Measurements from ENCODE around the gene SPINT3.
A peak's percentile ranks its signal among the peaks of the same experiment; 100 is the strongest.
"Not testable (repeated sequence)": the region's sequence is repeated elsewhere in the genome, so short reads cannot be mapped to it uniquely, and the experiment has no call there.

SPINT3 gene

DNA sequence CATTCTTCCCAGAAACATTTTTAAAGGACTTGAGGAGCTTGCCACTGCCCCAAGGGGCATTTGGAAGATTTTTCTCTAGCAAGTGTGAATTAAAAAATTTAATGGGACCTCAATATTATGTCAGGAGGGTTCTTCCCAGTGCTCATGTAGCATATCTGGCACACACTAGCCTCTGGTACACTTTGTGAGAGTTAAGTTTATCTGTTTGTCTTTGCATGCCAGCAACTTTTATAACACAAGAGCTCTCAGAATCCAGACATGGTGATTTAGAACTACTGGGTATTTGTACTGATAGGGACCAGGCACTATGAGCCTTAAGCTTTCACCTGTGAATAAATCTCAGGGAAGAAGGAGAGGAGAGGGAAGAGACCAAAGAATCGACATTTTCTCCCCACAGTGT, 12.9 kb downstream of the SPINT3 start:
- DNase-seq (ENCODE audit: low read depth in 2 of 2): no peak

DNA sequence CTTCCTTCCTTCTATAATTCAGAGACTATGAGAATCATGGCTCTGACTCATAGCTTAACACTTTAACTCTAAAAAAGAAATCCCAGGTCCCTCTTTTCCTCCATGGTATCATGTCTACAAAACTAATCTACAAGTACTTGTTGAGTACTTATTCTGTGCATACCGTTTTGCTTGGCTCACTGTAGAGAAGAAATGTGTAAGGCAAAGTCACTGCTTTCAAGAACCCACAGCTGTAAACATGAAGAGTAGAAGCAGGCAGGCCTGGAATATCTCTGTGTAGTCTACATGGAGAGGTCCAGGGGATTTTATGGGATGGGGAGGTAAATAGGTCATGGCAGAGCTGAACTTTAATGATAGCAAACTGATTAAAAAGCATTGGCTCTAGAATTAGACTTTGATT, 13.8 kb downstream of the SPINT3 start:
- no peak for DNase-seq (ENCODE audit: low read depth in 2 of 2)

DNA sequence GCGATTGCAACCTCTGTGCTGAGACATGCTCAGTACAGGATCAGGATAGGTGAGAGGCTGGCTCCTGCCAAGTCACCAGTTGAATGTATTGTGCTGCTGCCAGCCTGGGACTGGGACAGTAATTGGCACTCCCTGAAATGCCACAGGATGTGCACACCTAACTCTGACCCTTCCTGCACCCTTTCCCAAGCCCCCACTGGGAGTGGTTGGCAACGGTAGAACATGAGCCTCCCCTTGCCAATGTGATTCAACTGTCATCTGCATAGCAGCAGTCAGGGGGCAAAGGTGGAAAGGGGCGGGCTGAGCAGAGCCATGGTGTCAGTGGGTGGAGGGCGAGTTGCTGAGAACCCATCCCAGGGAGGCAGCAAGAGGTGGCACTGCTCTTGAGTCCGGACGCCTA, 15.4 kb downstream of the SPINT3 start:
- DNase-seq (ENCODE audit: low read depth in 2 of 2): no peak

DNA sequence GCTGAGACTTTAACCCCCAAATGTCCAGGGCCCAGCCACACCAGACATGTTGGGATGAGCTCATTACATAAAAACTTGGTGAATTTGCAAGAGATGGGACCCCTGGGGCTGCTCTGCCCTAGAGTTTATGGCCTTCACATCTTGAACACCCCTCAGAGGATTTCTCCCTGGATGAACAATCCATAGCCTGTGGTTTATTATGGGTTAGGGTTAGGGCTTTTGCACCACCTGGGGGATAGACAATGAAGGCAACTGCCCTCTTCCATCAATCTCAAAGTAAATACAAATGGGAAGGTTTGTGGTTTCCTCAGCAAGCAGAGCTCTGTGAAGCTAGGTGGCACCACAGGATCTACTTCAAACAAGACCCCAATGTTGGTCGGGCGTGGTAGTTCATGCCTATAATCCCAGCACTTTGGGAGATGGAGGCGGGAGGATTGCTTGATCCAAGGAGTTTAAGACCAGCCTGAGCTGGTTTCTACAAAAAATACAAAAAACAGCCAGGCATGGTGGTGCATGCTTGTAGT, 17.4 kb downstream of the SPINT3 start:
- DNase-seq (ENCODE audit: low read depth in 2 of 2): no peak

DNA sequence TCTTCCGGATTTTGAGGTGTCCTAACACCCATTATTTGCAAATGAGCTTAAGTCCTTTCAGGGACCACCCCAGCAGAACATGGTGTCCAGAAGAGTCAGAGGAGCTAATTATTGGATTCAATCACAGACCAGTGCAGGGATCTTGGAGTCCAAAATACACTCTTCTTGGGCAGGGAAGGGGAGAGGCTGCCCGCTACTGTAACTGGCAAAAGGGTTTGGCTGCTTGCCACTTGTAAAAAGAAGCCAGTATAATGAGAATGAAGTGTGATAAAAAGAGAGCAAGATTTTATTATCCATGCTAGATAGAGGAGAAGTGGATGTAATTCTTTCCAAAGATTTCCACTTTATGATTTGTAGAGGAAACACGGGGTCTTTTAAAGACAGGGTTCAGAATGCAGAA, 19.3 kb downstream of the SPINT3 start:
- no peak for DNase-seq (ENCODE audit: low read depth in 2 of 2)

DNA sequence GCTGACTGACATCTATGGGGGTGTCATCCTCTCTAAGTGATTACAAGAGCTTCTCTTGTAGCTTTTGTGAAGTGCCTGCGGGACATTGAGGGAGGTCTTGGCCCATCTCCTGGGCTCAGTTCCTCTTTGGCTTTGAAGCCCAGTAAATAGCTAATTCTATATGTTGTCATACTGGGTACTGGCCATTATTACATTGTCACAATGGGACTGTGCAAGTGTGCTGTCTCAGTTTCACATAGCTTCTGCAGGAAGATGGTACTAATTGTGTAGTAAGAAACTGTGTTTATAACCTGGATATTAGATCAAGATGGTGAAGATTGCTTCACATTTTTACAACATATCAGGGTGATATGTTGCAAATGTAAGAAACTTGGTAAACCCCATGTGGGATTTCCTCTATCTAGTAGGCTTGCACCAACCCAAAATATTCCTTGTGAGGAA, 19.9 kb downstream of the SPINT3 start:
- DNase-seq (ENCODE audit: low read depth in 2 of 2): no peak

DNA sequence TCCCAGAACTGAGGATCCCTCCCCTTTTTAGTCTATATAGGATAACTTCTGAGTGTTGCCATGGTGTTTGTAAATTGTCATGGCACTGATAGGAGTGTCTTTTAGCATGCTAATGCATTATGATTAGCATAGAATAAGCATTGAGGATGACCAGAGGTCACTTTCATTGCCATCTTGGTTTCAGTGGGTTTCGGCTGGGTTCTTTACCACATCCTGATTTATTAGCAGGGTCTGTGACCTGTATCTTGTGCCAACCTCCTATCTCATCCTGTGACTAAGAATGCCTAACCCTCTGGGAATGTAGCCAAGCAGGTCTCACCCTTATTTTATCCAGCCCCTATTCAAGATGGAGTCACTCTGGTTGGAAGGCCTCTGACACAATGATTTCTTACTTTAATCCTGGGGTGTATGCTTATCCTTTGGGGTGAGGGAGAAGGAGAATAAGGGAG, 26.3 kb downstream of the SPINT3 start:
- no peak for DNase-seq (ENCODE audit: low read depth in 2 of 2)

DNA sequence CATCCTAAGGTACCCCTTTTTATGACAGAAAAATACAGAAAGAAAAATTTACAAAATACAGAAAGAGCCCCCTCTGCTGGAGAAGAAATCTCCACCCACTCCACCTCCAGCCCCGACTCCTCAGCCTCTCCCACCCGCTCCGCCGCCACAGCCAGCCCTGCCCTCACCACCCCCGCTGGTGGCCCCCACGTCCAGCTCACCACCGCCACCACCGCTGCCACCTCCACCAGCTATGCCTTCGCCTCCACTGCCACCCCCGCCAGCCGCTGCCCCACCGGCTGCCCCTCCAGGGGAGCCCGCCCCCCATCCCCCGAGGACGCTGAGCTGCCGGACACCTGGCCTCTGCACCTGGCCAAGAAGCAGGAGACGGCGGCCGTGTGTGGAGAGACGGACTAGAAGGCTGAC, 28.2 kb downstream of the SPINT3 start:
- no peak for DNase-seq (ENCODE audit: low read depth in 2 of 2)

DNA sequence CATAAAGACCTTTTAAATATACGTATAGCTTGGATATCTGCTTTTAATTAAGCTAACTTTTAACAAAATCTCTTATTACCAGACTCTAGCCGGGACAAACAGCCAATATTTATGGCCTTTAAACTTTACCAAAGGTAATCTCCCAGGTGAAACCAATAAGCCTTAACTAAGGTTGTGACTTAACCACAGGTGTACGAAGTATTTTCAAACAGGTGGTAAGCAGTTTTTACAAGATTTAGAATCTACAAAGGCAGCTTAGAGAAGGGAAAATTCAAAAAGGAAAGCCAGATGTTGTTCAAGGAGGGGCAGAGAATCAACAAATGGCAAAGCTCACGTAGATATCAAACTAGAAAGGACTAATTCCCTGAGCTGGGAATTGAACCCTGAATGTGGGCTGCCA, 30.0 kb downstream of the SPINT3 start:
- DNase-seq (ENCODE audit: low read depth in 2 of 2): no peak

DNA sequence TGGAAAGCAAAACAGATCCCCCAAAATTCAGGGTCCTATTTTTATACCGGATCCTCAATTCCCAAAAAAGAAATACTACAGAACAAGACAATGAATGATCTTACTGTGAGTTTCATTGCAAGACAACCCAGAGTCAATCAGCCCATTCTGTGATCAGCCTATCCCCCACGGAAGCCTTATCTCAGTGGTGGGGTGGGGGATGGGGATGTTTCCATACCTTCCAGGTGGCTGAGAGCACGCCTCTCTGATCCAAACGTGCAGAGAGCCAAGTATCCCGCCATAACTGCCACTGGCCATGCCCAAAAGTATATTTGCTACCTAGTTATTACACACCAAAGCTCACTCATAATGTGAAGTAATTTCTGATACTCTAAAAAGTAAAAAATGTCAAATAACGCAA, 30.7 kb downstream of the SPINT3 start:
- no peak for DNase-seq (ENCODE audit: low read depth in 2 of 2)

DNA sequence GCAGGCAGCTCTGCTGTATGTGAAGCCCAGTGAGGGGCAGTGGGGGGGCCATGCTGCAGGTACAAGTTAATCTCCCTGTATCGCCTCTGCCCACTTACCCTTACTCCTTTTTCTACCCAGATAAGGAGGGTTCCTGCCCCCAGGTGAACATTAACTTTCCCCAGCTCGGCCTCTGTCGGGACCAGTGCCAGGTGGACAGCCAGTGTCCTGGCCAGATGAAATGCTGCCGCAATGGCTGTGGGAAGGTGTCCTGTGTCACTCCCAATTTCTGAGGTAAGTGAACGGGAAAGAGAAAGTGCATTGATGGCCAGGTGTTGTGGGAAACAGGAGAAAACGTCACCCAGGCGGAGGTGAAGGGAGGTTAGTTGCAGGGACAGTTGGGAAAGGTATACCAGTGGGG, 35.6 kb downstream of the SPINT3 start:
- no peak for DNase-seq (ENCODE audit: low read depth in 2 of 2)

DNA sequence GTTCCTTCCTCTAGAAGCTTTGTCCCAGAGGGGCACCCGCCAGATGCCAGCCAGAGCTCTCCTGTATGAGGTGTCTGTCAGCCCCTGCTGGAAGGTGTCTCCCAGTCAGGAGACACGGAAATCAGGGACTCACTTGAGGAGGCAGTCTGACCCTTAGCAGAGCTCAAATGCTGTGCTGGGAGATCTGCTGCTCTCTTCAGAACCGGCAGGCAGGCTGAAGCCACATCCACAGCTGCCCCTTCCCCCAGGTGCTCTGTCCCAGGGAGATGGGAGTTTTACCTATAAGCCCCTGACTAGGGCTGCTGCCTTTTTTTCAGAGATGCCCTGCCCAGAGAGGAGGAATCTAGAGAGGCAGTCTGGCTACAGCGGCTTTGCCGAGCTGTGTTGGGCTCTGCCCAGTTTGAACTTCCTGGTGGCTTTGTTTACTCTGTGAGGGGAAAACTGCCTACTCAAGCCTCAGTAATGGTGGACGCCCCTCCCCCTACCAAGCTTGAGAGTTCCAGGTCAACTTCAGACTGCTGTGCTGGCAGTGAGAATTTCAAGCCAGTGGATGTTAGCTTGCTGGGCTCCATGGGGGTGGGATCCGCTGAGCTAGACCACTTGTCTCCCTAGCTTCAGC, 37.8 kb downstream of the SPINT3 start:
- not testable (repeated sequence) for DNase-seq (ENCODE audit: low read depth in 2 of 2)

DNA sequence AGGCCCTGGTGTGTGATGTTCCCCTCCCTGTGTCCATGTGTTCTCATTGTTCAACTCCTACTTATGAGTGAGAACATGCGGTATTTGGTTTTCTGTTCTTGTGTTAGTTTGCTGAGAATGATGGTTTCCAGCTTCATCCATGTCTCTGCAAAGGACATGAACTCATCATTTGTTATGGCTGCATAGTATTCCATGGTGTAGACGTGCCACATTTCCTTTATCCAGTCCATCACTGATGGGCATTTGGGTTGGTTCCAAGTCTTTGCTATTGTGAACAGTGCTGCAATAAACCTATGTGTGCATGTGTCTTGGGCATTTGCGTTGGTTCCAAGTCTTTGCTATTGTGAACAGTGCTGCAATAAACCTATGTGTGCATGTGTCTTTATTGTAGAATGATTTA, 43.1 kb downstream of the SPINT3 start:
- not testable (repeated sequence) for DNase-seq (ENCODE audit: low read depth in 2 of 2)

DNA sequence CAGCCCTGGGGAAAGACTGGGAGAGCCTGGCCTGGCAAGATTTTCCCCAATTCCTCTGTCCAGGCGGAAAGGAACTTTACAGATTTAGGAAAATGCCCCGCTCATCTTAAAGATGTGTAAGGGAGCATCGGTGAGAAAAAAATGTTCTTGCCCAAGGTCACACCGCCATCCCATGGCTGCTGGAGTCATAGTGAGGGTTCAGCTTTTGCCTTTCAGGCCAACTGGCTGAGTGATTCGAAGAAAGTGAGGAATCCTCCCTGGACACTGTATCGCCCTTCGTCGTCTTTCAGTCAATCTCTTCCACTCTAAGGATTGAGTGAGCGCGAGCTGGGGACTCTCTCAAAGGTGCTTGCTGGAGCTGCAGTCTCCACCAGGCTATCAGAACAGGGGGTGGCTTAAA, 44.5 kb downstream of the SPINT3 start:
- no peak for DNase-seq (ENCODE audit: low read depth in 2 of 2)

DNA sequence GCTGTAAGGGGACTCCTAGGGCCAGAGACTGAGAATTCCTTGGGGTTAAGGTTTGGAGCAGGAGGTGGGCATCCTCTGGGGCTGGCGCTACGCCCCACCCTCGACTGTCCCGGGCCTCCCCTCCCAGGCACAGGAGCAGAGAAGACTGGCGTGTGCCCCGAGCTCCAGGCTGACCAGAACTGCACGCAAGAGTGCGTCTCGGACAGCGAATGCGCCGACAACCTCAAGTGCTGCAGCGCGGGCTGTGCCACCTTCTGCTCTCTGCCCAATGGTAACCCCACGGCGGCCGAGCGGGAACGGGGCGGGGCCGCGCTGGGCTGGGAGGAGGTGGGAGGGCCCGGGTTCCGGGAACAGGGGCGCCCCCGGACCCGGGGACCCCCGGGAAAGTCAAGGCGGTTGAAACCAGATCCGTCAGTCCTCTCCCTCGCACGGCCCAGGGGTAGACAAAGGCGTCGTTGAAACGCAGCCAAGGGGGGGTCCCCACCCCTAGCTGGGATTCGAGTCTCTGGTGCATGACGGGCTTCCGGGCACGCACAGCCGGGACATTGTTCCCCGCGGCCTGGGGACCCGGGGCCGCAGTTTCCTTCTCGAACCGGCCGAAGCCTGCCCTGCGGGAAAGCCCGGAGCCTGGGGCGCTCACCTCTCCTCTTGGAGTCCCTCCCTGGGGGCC, 45.0 kb downstream of the SPINT3 start:
- peak in 1 of 2 donors; percentile 6 for DNase-seq (ENCODE audit: low read depth in 2 of 2)

DNA sequence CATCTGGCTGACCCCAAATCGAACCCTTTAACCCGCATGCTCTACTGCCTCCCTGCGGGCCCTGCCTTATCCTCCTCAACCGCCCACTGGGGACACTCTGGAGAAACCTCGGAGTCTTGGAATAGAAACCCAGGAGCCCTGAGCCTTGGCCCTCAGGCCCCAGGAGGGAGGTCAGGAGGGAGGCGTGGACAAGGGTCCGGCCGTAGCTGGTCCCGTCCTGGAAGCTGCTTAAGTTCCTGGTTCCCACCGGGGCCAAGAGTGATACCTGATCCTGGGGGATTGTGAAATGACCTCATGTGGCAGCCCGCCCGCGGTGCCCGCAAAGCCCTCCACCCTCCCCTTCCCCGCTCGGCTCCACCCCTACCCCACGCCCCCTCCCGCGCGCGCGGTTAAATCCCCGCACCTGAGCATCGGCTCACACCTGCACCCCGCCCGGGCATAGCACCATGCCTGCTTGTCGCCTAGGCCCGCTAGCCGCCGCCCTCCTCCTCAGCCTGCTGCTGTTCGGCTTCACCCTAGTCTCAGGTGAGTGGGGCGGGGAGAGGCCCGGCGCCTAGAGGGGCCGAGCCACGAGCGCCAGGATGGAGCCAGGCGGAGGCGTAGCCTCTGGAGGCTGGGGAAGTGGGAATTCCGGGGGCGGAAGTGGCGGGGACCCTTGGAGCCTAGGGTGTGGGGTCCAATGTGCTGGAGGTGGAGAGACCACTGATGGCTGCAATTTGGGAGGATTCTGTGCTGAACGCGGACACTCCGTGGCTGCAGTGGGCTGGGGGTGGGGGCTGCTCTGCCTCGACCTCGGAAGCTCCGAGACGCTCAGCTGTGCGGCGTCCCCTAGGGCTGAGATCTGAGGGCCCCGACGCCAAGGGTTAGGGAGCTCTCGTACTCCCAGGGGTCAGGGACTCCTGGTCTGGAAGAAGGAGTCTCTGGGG, 45.8 kb downstream of the SPINT3 start, which contains the start of gene WFDC2:
WFDC2 (plus strand) TSS at position 418 of the 926 bp plus-strand sequence; CDS start at position 447, 29 bp downstream.
- no peak for DNase-seq (ENCODE audit: low read depth in 2 of 2)

DNA sequence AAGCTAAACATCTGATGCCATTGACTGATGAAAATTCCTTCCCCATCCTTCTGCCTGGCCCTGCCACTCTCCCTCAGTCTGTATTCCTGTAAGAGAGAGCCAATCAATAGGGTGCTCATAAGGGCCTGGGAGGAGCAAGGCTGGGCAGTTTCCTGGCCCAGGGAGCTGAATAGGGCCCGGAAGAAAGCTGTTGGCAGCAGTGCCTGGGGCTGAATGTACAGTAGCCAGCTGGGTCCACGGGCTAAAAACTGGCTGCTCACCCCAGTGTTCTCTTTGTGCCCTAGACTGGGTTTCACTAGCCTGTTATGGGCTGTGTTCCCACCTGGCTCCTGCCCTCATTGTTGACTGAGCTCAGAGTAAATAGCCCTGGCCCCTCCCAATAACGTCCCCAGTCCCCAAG, 47.6 kb downstream of the SPINT3 start:
- DNase-seq (ENCODE audit: low read depth in 2 of 2): no peak

DNA sequence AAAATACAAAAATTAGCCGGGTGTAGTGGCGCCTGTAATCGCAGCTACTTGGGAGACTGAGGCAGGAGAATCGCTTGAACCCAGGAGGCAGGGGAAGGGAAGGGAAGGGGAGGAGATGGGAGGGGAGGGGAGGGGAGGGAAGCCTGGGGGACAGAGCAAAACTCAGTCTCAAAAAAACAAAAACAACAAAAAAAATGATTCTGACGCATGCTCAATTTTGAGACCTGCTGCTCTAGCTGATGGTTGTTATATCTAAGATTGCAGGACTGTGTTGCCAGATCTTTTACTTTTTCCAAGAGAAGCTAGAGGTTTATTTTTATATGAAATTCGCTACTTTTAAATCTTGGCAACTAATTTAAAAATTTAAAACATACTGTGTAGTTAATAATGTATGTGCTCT, 48.2 kb downstream of the SPINT3 start:
- no peak for DNase-seq (ENCODE audit: low read depth in 2 of 2)

DNA sequence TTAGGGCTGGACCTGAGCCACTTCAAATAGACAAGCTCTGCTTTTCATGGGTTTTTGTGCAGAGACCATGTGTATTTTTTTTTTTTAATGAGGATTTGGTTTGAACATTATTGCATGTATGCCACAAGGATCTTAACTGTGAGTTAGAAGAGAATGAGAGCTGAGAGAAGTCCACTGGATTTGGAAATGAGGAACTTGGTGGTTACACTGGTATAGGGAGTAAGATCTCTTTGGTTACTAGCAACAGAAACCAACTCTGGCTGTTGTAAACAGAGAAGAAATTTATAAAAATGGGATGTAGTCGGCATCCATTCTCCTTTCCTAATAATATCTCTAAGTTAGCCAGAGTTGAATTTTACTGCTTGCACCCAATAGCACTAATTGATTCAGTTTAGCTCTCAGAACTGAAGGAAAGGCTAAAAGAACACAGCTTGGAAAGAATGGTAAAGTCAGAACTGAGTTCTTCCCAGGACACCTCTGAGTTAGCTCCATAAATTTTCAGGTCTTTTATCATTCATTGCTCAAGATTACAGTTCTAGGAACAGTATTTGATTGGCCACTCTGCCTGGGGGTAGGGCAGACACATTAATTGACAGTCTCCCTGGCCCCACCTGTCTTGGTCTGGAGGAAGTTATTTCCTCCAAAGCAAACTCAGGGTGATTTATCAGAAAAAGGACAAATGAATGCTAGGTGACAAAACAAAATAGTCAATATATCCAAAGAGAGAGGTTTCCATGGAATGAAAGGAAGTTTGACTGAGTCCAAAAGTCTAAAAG, 49.7 kb downstream of the SPINT3 start:
- DNase-seq (ENCODE audit: low read depth in 2 of 2): no peak

DNA sequence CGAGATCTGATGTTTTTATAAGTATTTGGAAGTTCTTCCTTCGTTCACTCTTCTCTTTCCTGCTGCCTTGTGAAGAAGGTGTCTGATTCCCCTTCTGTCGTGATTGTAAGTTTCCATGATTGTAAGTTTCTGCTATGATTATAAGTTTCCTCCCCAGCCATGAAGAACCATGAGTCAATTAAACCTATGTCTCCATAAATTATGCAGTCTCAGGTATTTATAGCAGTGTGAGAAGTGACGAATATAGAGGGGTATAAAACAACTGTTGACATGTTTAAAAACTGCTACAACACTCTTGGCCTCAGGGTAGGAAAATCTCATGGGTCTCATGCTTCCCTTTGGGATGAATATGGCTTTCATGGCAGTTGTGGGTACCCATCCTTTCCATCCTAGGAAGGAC, 51.7 kb downstream of the SPINT3 start:
- no peak for DNase-seq (ENCODE audit: low read depth in 2 of 2)

DNA sequence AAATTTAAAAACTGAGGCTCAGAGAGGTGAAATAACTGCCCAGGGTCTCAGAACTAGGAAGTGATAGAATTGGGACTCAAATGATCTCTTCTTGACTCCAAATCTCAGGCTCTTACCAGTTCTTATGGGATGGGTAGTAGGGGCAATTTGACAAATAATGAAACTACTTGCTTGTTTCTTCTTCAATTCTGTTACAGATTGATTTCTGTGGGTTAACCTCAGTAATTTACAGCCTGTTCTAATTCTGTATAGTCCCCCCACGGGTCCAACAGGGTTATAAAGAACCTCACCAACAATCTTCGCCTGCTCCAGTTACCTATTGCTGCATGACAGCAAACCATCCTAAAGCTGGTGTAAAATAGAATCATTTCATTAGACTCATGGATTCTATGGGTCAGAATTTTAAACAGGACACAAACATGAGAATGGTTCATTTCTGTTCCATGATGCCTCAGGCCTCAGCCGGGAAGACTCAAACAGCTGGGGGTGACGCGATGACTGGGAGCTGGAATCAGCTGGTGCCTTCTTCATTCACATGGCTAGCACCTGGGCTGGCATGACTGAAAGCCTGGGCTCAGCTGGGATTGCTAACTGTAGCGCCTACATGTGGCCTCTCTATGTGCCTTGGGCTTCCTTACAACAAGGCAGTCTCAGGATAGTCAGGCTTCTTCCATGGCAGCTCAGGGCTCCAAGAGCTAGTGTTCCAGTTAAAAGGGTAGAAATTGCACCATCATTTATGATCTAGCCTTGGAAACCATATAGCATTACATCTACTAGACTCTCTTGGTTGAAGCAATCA, 52.5 kb downstream of the SPINT3 start:
- DNase-seq (ENCODE audit: low read depth in 2 of 2): no peak
